Natural killer cell treated with Interleukin-12 subunit alpha and Interleukin-12 subunit beta and Interleukin-15 and Interleukin-18, amount 100 ng/mL, for 72 hours (primary cell): ENCODE results near the gene THAP4. TPM values are rescaled to one million over a fixed set of nuclear protein-coding genes. Genes with fewer than 3 reads are reported as not detected.

Experiments
- ATAC-seq, 2 donors: fragments of 150-1000 bp; cut with Tn5 transposase in 1 of 2; sonication (Bioruptor Pico), chemical (Tn5 transposase) in 1 of 2; 2 replicates each; pipeline ENCODE4 v1.10.0; 2021
- DNase-seq: peaks from one replicate; pipeline ENCODE4 v3.0.0; 2022; ENCODE audit warnings: low spot score
- H3K27ac Mint-ChIP-seq, 2 donors: 1 replicate in 1 of 2; 2 replicates in 1 of 2; pipeline ENCODE4 v1.8.0; 2022; ENCODE audit warnings: mixed read lengths in 2 of 2, mild to moderate bottlenecking in 1 of 2, moderate library complexity in 1 of 2
- H3K27me3 Mint-ChIP-seq, 2 donors: 1 replicate in 1 of 2; 2 replicates in 1 of 2; pipeline ENCODE4 v1.8.0; 2022; ENCODE audit warnings: mixed read lengths in 2 of 2
- H3K36me3 Mint-ChIP-seq: one replicate; pipeline ENCODE4 v1.8.0; 2022; ENCODE audit warnings: mixed read lengths
- H3K4me1 Mint-ChIP-seq, 2 donors: 1 replicate in 1 of 2; 2 replicates in 1 of 2; pipeline ENCODE4 v1.8.0; 2022; ENCODE audit warnings: low read depth in 2 of 2, mixed read lengths in 2 of 2, mild to moderate bottlenecking in 1 of 2
- H3K4me3 Mint-ChIP-seq: one replicate; pipeline ENCODE4 v1.8.0; 2022; ENCODE audit warnings: mixed read lengths
- H3K9me3 Mint-ChIP-seq: 2 replicates; pipeline ENCODE4 v1.8.0; 2022; ENCODE audit warnings: mixed read lengths
- total RNA-seq, 2 donors: library from RNA; stranded (reverse); gene quantifications; one replicate each; pipeline ENCODE4 v1.2.3, GENCODE V29; 2022

THAP4 gene
- total RNA-seq, 2 donors from 2014 or later: 26.9 to 55.9 TPM

- ATAC-seq (no peak), DNase-seq (no peak)
- peak overlapping the region; percentile 96 for H3K4me3 Mint-ChIP-seq
- peak overlapping the region; percentile 76 to 91 for H3K27ac Mint-ChIP-seq
- H3K36me3 Mint-ChIP-seq: peaks cover 6% of the 10 kb centered on the region
- no peaks in the 10 kb centered on the region for H3K9me3 Mint-ChIP-seq
- H3K27me3 Mint-ChIP-seq: no peaks in the 10 kb centered on the region
- H3K4me1 Mint-ChIP-seq: peaks cover 45 to 48% of the 10 kb centered on the region in 2 donors
Measured at GRCh38 chr2:241638940-241639339, 2.0 kb upstream of the THAP4 start.

DNA sequence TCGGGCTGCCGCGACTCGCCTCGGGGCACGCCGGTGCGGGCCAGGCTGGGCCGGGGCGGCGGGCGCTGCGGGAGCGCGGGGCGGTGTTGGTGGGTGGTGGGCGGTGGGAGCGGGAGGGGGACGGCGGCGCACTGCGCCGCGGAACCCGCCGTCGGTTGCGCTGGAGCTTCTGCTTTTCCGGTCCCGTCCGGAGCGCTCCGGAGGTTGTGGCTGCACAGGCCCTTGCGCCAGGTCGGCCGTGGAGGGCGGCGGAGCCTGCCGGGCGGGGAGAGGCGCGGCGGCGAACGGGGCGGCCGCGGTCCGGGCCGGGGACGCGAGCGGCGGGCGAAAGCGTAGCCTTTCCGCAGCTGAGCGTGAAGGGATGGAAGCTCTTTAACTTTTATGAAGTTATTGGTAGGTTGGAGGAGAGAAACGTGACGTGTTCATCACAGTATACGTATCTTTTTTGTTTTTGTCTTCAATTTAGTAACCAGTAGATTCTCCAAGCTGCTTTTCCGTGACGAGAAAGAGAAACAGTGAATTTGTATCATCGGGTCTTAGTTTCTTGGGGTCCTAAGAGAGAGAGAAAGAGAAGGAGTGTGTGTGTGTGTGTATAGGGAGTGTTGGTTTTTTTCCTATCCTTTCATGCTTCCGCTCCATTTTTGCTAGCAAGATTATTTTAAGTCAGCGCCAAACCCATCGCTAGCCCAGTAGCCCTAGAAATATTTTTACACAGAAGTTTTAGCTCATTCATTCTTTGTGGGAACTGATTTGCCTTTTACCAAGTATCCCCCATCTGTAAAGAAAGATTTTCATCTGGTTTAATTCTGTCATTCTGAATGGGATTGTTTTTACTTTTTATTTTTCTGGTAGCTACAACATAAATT, 1.1 kb upstream of the THAP4 start:
- H3K36me3 Mint-ChIP-seq: peaks cover 6% of the 10 kb centered on the region
- peaks cover 43 to 48% of the 10 kb centered on the region in 2 donors for H3K4me1 Mint-ChIP-seq
- peak overlapping the region; percentile 96 for H3K4me3 Mint-ChIP-seq

DNA sequence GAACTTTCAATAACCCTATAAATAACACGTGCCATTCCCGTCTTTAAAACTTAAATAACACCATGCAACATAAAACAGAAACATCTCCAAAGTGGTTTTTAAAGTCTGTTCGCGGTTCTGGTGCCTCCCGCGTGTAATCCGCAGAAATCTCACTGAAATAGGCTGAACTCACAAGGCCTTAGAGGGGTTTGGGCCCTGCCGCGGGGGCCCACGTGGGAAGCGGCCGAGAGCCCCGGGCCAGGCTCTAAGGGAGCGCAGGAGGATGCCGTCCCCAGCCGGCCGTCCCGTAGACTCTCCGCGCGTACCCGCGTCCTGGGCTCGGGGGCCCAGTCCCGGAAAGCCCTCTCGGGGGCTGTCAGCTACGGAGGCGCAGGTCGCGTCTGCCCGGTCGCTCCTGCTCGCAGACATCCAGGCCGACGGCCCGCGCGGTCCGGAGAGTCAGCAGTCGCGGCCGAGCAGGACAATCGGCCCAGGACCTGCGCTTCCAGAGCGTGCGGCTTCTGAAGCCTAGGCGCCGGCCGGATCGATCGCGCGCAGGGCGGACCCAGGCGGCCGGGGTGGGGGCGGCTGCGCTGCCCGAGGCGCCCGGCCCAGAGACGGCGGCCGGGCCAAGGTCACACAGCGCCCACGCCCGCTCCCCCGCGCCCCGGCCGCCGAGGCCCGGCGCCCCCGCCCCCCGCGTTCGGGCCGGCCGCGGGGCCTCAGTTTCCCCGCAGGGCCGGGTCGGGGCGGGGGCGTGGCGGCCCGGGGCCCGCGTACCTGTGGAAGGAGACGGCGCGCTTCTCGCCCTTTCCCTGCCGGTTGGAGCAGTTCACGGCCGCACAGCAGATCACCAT, 558 bp downstream of the THAP4 start:
- no peaks in the 10 kb centered on the region for H3K9me3 Mint-ChIP-seq
- H3K4me3 Mint-ChIP-seq: peak overlapping the region; percentile 85
- ATAC-seq (peak; percentile 56 to 64), DNase-seq (no peak)
- peak overlapping the region; percentile 67 to 72 for H3K27ac Mint-ChIP-seq
- peaks cover 6% of the 10 kb centered on the region for H3K36me3 Mint-ChIP-seq
- no peaks in the 10 kb centered on the region for H3K27me3 Mint-ChIP-seq
- H3K4me1 Mint-ChIP-seq: peaks cover 32 to 39% of the 10 kb centered on the region in 2 donors

More for the DNA sequence above, 1.1 kb upstream of the THAP4 start:
- H3K9me3 Mint-ChIP-seq: no peaks in the 10 kb centered on the region
- no peaks in the 10 kb centered on the region for H3K27me3 Mint-ChIP-seq
- DNase-seq: no peak
- ATAC-seq: peak; percentile 46 to 58
- peak overlapping the region; percentile 76 to 91 for H3K27ac Mint-ChIP-seq

DNA sequence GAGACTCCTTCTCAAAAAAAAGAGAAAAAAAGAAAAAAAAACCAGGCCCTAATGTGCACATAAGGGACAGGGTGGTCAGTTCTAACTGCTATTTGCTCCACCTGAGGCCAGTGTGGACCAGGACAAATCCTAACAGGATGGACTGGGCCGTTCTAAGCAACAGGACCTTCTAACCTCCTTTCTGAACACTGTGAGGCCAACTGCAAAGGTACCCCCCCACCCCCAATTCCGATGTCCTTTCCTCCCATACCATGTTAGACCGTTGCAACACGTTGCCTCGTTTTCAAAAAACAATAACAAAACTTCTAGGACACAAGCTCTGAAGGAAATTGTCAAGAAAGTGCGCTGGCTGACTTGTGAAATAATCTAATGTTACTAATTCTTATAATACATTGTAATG, 1.2 kb downstream of the THAP4 start:
- Mint-ChIP-seq H3K9me3 (no peaks in the 10 kb centered on the region), H3K4me1 (peaks cover 26 to 33% of the 10 kb centered on the region in 2 donors), H3K4me3 (peak overlapping the region; percentile 85), H3K27ac (peak overlapping the region; percentile 67 to 72), H3K27me3 (no peaks in the 10 kb centered on the region), H3K36me3 (peaks cover 6% of the 10 kb centered on the region)
- DNase-seq: no peak
- ATAC-seq: no peak

GRCh38 chr2:241633561-241633960, 3.4 kb downstream of the THAP4 start:
- H3K9me3 Mint-ChIP-seq: no peaks in the 10 kb centered on the region

GRCh38 chr2:241632478-241633325, 4.3 kb downstream of the THAP4 start:
- no peaks in the 10 kb centered on the region for H3K36me3 Mint-ChIP-seq
- DNase-seq: no peak

More at GRCh38 chr2:241633561-241633960, 3.4 kb downstream of the THAP4 start:
- H3K4me3 Mint-ChIP-seq: no peak overlapping the region
- DNase-seq: no peak
- peaks cover 6% of the 10 kb centered on the region for H3K36me3 Mint-ChIP-seq
- H3K27me3 Mint-ChIP-seq: no peaks in the 10 kb centered on the region
- H3K27ac Mint-ChIP-seq: no peak overlapping the region
- H3K4me1 Mint-ChIP-seq: peaks cover 13% of the 10 kb centered on the region in 2 donors
- no peak for ATAC-seq

DNA sequence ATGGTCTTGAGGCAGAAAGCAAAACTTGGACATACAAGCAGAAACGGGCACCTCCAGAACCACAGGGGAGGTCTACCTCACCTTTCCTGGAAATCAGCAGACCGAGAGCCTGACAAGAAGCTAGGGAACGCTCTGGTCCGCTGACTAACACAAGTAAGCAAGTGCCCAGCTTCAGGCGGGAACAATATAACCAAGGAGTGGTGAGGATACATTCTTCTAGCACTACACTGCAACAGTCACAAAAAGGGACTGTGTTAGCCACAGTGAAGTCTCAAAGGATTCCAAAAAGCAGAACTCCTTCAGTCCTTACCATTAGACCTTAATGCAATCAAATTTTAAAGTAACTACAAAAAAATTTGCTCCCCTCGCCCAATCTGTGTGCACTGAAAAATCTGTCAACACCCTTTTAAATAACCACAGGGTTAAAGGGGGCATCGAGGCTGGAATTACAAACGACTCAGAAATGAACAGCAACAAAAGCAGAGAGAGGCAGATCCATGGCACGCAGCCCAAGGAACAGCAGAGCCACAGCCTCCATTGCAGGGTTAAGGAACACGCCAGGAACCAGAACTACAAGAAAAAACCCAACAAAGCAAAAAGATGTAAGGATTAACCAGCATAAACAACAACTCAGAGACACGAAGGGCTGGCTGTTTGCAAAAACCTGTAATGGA, 7.1 kb downstream of the THAP4 start:
- no peak overlapping the region for H3K4me3 Mint-ChIP-seq
- ATAC-seq (no peak), DNase-seq (no peak)
- H3K4me1 Mint-ChIP-seq: peaks cover 6 to 16% of the 10 kb centered on the region in 2 donors
- no peaks in the 10 kb centered on the region for H3K27me3 Mint-ChIP-seq
- no peaks in the 10 kb centered on the region for H3K9me3 Mint-ChIP-seq
- H3K27ac Mint-ChIP-seq: no peak overlapping the region
- H3K36me3 Mint-ChIP-seq: no peaks in the 10 kb centered on the region

More at GRCh38 chr2:241632478-241633325, 4.3 kb downstream of the THAP4 start:
- ATAC-seq: no peak
- H3K9me3 Mint-ChIP-seq: no peaks in the 10 kb centered on the region
- H3K4me1 Mint-ChIP-seq: peaks cover 12 to 17% of the 10 kb centered on the region in 2 donors
- H3K27me3 Mint-ChIP-seq: no peaks in the 10 kb centered on the region
- peak overlapping the region in 1 of 2 donors; percentile 35 for H3K27ac Mint-ChIP-seq
- no peak overlapping the region for H3K4me3 Mint-ChIP-seq

GRCh38 chr2:241627675-241628074, 9.3 kb downstream of the THAP4 start:
- no peaks in the 10 kb centered on the region for H3K9me3 Mint-ChIP-seq
- no peaks in the 10 kb centered on the region for H3K27me3 Mint-ChIP-seq
- peaks cover 6 to 16% of the 10 kb centered on the region in 2 donors for H3K4me1 Mint-ChIP-seq
- no peak overlapping the region for H3K27ac Mint-ChIP-seq
- no peaks in the 10 kb centered on the region for H3K36me3 Mint-ChIP-seq
- DNase-seq (no peak), ATAC-seq (peak; percentile 17 to 45)
- no peak overlapping the region for H3K4me3 Mint-ChIP-seq

DNA sequence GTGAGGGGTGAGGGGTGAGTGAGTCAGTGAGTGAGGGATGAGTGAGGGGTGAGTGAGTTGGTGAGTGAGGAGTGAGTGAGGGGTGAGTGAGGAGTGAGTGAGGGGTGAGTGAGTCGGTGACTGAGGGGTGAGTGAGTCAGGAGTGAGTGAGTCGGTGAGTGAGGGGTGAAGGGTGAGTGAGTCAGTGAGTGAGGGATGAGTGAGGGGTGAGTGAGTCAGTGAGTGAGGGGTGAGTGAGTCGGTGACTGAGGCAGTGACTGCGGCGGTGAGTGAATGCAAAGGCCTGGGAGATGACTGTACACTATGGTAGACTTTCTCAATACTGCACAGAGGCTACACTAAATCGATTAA, 16.6 kb downstream of the THAP4 start:
- no peaks in the 10 kb centered on the region for H3K9me3 Mint-ChIP-seq
- ATAC-seq: peak; percentile 85 to 93
- no peaks in the 10 kb centered on the region for H3K27me3 Mint-ChIP-seq
- no peak for DNase-seq
- peak overlapping the region; percentile 32 to 64 for H3K27ac Mint-ChIP-seq
- no peak overlapping the region for H3K4me3 Mint-ChIP-seq
- H3K36me3 Mint-ChIP-seq: peaks cover 10% of the 10 kb centered on the region
- peaks cover 30 to 33% of the 10 kb centered on the region in 2 donors for H3K4me1 Mint-ChIP-seq

GRCh38 chr2:241619597-241620418, 17.1 kb downstream of the THAP4 start:
- no peak for DNase-seq
- no peaks in the 10 kb centered on the region for H3K9me3 Mint-ChIP-seq
- H3K27me3 Mint-ChIP-seq: no peaks in the 10 kb centered on the region
- H3K27ac Mint-ChIP-seq: peak overlapping the region; percentile 64 to 77
- H3K36me3 Mint-ChIP-seq: peaks cover 10% of the 10 kb centered on the region
- ATAC-seq: peak in 1 of 2 donors; percentile 31
- H3K4me3 Mint-ChIP-seq: no peak overlapping the region
- peaks cover 30 to 33% of the 10 kb centered on the region in 2 donors for H3K4me1 Mint-ChIP-seq

- peak overlapping the region; percentile 71 to 91 for H3K27ac Mint-ChIP-seq
- H3K4me3 Mint-ChIP-seq: no peak overlapping the region
Measured at GRCh38 chr2:241618829-241619228, 18.1 kb downstream of the THAP4 start.

GRCh38 chr2:241618296-241618805, 18.6 kb downstream of the THAP4 start:
- ATAC-seq: no peak
- H3K36me3 Mint-ChIP-seq: peaks cover 10% of the 10 kb centered on the region

More at GRCh38 chr2:241618829-241619228, 18.1 kb downstream of the THAP4 start:
- Mint-ChIP-seq H3K36me3 (peaks cover 10% of the 10 kb centered on the region), H3K4me1 (peaks cover 30 to 33% of the 10 kb centered on the region in 2 donors), H3K27me3 (no peaks in the 10 kb centered on the region), H3K9me3 (no peaks in the 10 kb centered on the region)
- ATAC-seq: no peak
- DNase-seq: no peak

More at GRCh38 chr2:241618296-241618805, 18.6 kb downstream of the THAP4 start:
- Mint-ChIP-seq H3K9me3 (no peaks in the 10 kb centered on the region), H3K27me3 (no peaks in the 10 kb centered on the region), H3K4me1 (peaks cover 30 to 33% of the 10 kb centered on the region in 2 donors), H3K27ac (peak overlapping the region; percentile 71 to 91), H3K4me3 (peak overlapping the region; percentile 17)
- DNase-seq: no peak
